Fibroblast of skin of back (primary cell): ENCODE data around the gene XYLB.

Experiments
- DNase-seq: peaks from one replicate; pipeline ENCODE4 v3.0.0-alpha.2; 2013

XYLB gene

GRCh38 chr3:38364721-38365400 is 18.3 kb downstream of the XYLB start:
- no peak for DNase-seq

DNA sequence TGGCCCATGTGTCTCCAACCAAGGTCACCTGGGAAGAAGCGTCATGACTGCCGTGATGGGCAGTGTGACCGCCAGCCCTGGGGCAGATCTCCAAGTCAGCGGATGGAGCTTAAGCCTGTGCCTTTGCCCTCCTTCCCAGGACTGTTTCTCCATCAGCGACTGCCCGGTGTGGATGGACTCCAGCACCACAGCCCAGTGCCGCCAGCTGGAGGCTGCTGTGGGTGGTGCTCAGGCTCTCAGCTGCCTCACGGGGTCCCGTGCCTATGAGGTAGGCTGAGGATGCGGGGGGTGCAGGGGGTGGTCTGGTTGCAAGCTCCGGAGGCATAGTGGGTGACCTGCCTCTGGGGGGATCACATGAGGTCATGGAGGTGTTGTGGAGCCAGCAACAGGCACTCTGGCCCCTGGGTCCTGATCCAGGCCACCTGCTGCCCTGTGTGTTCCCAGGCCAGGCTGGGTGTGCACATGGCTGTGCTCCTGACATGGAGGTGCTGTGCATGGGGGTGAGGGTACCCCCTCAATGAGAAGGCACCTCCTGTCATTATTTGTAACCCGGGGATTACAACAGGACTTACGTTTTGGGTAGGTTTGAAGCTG is 19.0 kb downstream of the XYLB start:
- no peak for DNase-seq

GRCh38 chr3:38366082-38366481 is 19.5 kb downstream of the XYLB start:
- no peak for DNase-seq

- no peak for DNase-seq
Observed at GRCh38 chr3:38367779-38368178, 21.2 kb downstream of the XYLB start.

- no peak for DNase-seq
Observed at GRCh38 chr3:38368238-38368637, 21.7 kb downstream of the XYLB start.

DNA sequence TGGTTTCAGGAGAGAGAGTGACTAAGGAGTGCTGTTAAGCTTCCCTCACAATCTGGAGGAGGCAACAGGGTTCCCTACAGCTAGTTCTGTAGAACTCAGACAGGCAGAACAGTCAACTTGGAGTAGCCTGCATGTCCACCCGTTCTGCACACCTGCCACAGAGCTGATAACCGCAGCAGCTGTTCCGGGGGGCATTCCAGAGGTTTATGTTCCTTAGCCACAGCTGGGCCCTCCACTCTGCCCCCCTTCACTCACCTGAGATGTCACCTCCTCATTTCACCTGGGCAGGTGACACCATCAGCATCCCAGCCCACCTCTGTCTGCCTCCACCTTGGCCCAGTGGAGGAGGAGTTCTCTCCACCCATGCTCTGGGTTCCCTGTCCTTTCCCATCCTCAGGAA is 22.6 kb downstream of the XYLB start:
- DNase-seq, result no peak

GRCh38 chr3:38370149-38370548 is 23.6 kb downstream of the XYLB start:
- no peak for DNase-seq

DNA sequence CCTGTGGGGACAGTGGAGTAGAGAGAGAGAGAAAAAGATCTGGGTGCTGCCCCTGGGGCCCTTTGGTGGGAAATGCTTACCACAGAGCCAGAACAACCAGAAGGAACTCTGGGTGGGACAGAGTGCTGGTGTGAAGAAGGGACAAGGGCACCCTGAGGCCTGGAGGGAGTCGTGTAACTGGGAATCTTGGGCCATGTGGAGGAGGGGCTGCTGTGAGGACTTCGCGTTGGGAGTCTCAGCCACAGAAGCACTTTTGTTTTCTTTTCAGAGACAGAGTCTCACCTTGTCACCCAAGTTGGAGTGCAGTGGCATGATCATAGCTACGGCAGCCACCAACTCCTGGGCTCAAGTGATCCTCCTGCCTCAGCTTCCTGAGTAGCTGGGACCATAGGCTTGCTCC is 24.3 kb downstream of the XYLB start:
- DNase-seq, result no peak

DNA sequence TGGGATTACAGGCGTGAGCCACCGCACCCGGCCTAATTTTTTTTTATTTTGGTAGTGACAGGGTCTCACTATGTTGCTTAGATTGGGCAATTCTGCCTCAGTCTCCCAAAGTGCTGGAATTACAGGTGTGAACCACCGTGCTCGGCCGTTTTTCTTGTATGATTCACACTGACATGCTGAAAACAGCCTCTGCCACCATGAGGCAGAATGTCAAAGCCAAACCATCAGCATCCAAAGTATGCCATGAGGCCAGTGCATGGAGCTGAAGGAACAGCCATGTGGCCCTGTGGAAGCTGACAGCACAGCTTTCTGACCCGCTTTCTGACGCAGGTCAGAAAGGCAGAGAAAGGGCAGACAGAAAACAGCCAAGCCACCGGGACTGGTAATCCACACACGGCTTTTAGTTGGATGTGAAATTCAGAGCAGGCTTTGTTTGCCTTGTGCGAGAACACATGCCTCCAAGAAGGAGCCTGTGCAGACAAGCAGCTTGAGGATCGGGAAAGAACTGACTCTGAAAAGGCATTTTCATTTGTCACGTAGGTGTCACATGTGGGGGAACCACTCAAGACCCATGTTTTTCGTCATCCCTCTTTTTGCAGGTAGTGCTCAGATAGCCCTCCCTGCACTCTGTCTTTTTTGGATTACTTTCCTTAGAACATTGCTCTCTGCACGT is 25.1 kb downstream of the XYLB start:
- DNase-seq, result no peak

- DNase-seq, result no peak
Observed at GRCh38 chr3:38372214-38372601, 25.6 kb downstream of the XYLB start.

DNA sequence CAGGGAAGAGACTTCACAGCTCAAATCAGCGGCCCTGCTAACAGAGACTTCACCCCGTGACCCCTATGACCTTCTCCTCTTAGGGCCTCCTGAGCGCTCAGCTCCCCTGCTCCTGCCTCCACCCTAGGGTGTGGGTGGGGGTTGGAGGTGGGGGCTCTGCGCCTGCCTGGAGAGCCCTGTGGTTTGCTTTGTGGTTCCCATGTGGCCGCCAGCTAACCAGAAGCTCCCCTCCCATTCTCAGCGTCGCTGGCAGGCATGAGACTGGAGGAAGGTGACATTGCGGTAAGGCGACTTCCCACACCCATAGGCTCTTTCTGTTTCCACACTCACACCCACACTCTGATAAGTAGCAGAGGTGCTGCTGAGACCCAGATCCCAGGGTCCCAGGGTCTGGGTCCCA is 27.6 kb downstream of the XYLB start:
- DNase-seq, result no peak

DNA sequence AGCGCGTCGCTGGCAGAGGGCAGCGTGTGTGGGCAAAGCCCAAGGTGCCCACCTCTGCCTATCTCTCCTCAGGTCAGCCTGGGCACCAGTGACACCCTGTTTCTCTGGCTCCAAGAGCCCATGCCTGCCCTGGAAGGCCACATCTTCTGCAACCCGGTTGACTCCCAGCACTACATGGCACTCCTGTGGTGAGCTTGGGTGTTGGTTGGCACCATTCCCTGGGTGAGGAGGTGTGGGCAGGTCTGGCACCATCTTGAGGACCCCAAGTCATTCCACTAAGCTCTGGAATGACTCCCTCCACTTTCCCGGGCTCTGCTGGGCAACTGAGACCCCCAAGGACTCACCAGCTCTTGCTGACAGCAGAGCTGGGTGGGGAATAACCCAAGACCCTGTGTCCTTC is 28.5 kb downstream of the XYLB start:
- no peak for DNase-seq

GRCh38 chr3:38375488-38376097 is 29.0 kb downstream of the XYLB start:
- no peak for DNase-seq

GRCh38 chr3:38376098-38376816 is 29.7 kb downstream of the XYLB start:
- no peak for DNase-seq

GRCh38 chr3:38379201-38379770 is 32.7 kb downstream of the XYLB start:
- no peak for DNase-seq

DNA sequence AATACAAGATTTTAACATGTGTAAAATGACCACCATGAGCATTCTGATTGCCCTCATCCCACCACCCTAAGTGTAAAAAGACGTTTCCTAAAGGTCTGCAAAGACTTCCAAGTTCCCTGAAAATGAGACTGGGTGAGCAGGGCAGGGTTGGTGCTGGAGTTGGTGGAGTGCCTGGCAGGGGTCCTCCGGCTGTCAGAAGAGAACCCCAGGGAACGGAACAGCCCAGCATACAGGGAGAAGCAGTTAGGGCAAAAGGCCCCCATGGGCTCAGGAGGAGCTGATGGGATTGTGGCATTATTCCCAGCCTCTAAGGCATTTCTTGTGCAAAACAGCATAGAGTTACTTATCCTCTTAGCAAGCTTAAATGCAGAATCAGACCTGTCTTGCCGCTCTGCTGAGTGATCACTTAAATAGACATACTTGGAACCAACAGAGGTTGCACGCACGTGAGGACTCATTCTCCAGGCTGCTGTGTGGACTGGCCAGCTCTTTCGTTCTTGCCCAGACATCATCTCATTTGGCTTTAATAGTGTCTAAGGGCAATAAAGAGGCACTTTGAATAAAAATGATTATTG is 36.0 kb downstream of the XYLB start:
- DNase-seq, result no peak

GRCh38 chr3:38383156-38383875 is 36.7 kb downstream of the XYLB start:
- no peak for DNase-seq

- no peak for DNase-seq
Observed at GRCh38 chr3:38386992-38387750, 40.6 kb downstream of the XYLB start.

GRCh38 chr3:38387862-38388261 is 41.3 kb downstream of the XYLB start:
- DNase-seq, result no peak

- DNase-seq, result no peak
Observed at GRCh38 chr3:38392604-38393163, 46.1 kb downstream of the XYLB start.

- DNase-seq, result no peak
Observed at GRCh38 chr3:38396239-38396638, 49.7 kb downstream of the XYLB start.
